Epithelial cell of esophagus (primary cell): ENCODE measurements around the gene DGKE.
A peak's percentile ranks its signal among the peaks of the same experiment; 100 is the strongest.

ENCODE experiments used
- DNase-seq: peaks from one replicate; pipeline ENCODE4 v3.0.0; 2010; ENCODE audit warnings: low read depth
- H3K4me3 ChIP-seq: 2 replicates; pipeline ENCODE4 v1.5.1; 2011; ENCODE audit warnings: mild to moderate bottlenecking, low read length, control low read depth
- CTCF ChIP-seq: IDR thresholded peaks from 2 replicates; pipeline ENCODE4 v1.5.1; 2011; ENCODE audit warnings: low read depth, mild to moderate bottlenecking, low read length, control low read depth, inconsistent platforms; ENCODE audit not compliant: insufficient read depth; ENCODE audit errors: missing control alignments

DGKE gene

GRCh38 chr17:56831369-56832095 lies 2.4 kb upstream of the DGKE start:
- no peak overlapping the region for H3K4me3 ChIP-seq
- TF ChIP-seq CTCF, result no peak
- DNase-seq, result no peak

GRCh38 chr17:56832446-56832845 lies 1.5 kb upstream of the DGKE start:
- peak overlapping the region; percentile 70 for H3K4me3 ChIP-seq
- no peak for DNase-seq
- no peak for TF ChIP-seq CTCF

GRCh38 chr17:56833057-56833808 lies 718 bp upstream of the DGKE start:
- peak overlapping the region; percentile 70 for H3K4me3 ChIP-seq
- peak; percentile 92 for DNase-seq
- no peak for TF ChIP-seq CTCF

- TF ChIP-seq CTCF, result no peak
- peak; percentile 49 for DNase-seq
These were observed 671 bp downstream of the DGKE start for GRCh38 chr17:56834380-56835263.

GRCh38 chr17:56835264-56835585 lies 1.3 kb downstream of the DGKE start:
- no peak for DNase-seq
- H3K4me3 ChIP-seq, result peak overlapping the region; percentile 69
- no peak for TF ChIP-seq CTCF

More at GRCh38 chr17:56834380-56835263, 671 bp downstream of the DGKE start:
- H3K4me3 ChIP-seq, result peak overlapping the region; percentile 69

GRCh38 chr17:56838687-56839086 lies 4.7 kb downstream of the DGKE start:
- no peak for TF ChIP-seq CTCF
- DNase-seq, result no peak
- H3K4me3 ChIP-seq, result no peak overlapping the region
